Natural killer cell (primary cell): Measurements from ENCODE around the gene PHF20. TPM values are rescaled to one million over a fixed set of nuclear protein-coding genes. Genes with fewer than 3 reads are reported as not detected.

Experiments
- ATAC-seq, 3 donors: fragments of 150-1000 bp in 2 of 3; fragments of 200-7000 bp in 1 of 3; cut with Tn5 transposase; 1 replicate in 1 of 3; 2 replicates in 2 of 3; pipeline ENCODE4 v1.10.0; 2021; ENCODE audit warnings: mild to moderate bottlenecking in 2 of 3, moderate library complexity in 2 of 3
- DNase-seq, 2 donors: peaks; one replicate each; pipeline versions ENCODE4 v3.0.0 to v3.0.0-alpha.2; 2013 to 2021; ENCODE audit warnings: mixed read lengths in 1 of 2
- H3K27ac ChIP-seq: one replicate; pipeline ENCODE4 v1.5.1; 2013; ENCODE audit warnings: mild to moderate bottlenecking, low read length
- H3K27me3 ChIP-seq: one replicate; pipeline ENCODE4 v1.6.1; 2013; ENCODE audit warnings: low read length; ENCODE audit not compliant: control insufficient read depth, insufficient read depth
- H3K36me3 ChIP-seq: one replicate; pipeline ENCODE4 v1.6.1; 2013; ENCODE audit warnings: low read length; ENCODE audit not compliant: control insufficient read depth, insufficient read depth
- H3K4me1 ChIP-seq: one replicate; pipeline ENCODE4 v1.6.1; 2013; ENCODE audit warnings: low read length; ENCODE audit not compliant: control insufficient read depth, insufficient read depth
- H3K4me3 ChIP-seq: one replicate; pipeline ENCODE4 v1.5.1; 2013; ENCODE audit warnings: low read length
- H3K9me3 ChIP-seq: one replicate; pipeline ENCODE4 v1.6.1; 2013; ENCODE audit warnings: low read length; ENCODE audit not compliant: control insufficient read depth, insufficient read depth
- H3K27ac Mint-ChIP-seq, 2 donors: one replicate each; pipeline ENCODE4 v1.8.0; 2022; ENCODE audit warnings: mild to moderate bottlenecking in 2 of 2, mixed read lengths in 2 of 2, moderate library complexity in 1 of 2
- H3K27me3 Mint-ChIP-seq, 2 donors: one replicate each; pipeline ENCODE4 v1.8.0; 2022; ENCODE audit warnings: low read depth in 2 of 2, mixed read lengths in 2 of 2
- H3K36me3 Mint-ChIP-seq: one replicate; pipeline ENCODE4 v1.8.0; 2022; ENCODE audit warnings: mixed read lengths
- H3K4me1 Mint-ChIP-seq, 2 donors: one replicate each; pipeline ENCODE4 v1.8.0; 2022; ENCODE audit warnings: mixed read lengths in 2 of 2
- H3K4me3 Mint-ChIP-seq: one replicate; pipeline ENCODE4 v1.8.0; 2022; ENCODE audit warnings: mild to moderate bottlenecking, moderate library complexity, mixed read lengths
- H3K9me3 Mint-ChIP-seq, 2 donors: one replicate each; pipeline ENCODE4 v1.8.0; 2022; ENCODE audit warnings: mixed read lengths in 2 of 2
- CTCF ChIP-seq: fragments of 200-600 bp; IDR thresholded peaks from one replicate; pipeline ENCODE4 v1.8.0; 2022; ENCODE audit warnings: antibody characterized with exemption
- WGBS: methylation state at CpG from one replicate; pipeline ENCODE4 v1.1.7; 2013; ENCODE audit warnings: missing lambda C conversion rate; ENCODE audit not compliant: insufficient coverage; 5-methylcytosine and 5-hydroxymethylcytosine counted together
- intact Hi-C: fragments of 100-400 bp; cut with micrococcal nuclease; formaldehyde crosslinking; loops from one replicate; pipeline ENCODE4 v1.14.2; 2022
- total RNA-seq, 4 donors: library from RNA; stranded (reverse); fragments of 120-200 nt in 1 of 4; gene quantifications; one replicate each; pipeline versions ENCODE4 v1.2.3 to v1.2.4, GENCODE V29; 2013 to 2022

The PHF20 gene
- total RNA-seq, 3 donors from 2014 or later (not counting 1 experiment from before 2014, with no cell fraction given) = 151 to 165 (median 161) TPM

GRCh38 chr20:35968930-35969329, 197.1 kb downstream of the PHF20 start:
- ATAC-seq = no peak
- H3K9me3 Mint-ChIP-seq = no peaks in the 10 kb centered on the region
- Histone ChIP-seq H3K27ac (no peak overlapping the region), H3K4me3 (no peak overlapping the region), H3K36me3 (no peaks in the 10 kb centered on the region), H3K27me3 (no peaks in the 10 kb centered on the region), H3K9me3 (no peaks in the 10 kb centered on the region), H3K4me1 (no peaks in the 10 kb centered on the region)
- no peak for DNase-seq
- intact Hi-C loops = no loop called here
- WGBS = 75% methylated on average over 1 of the region's 1 CpG
- H3K4me1 Mint-ChIP-seq = no peaks in the 10 kb centered on the region
- no peaks in the 10 kb centered on the region for H3K36me3 Mint-ChIP-seq
- H3K27me3 Mint-ChIP-seq = peaks cover 0 to 5% of the 10 kb centered on the region in 2 donors
- TF ChIP-seq CTCF = no peak
- no peak overlapping the region for H3K27ac Mint-ChIP-seq
- no peak overlapping the region for H3K4me3 Mint-ChIP-seq

GRCh38 chr20:35971981-35972380, 200.2 kb downstream of the PHF20 start:
- H3K9me3 ChIP-seq = no peaks in the 10 kb centered on the region
- intact Hi-C loops = no loop called here
- H3K4me1 ChIP-seq = no peaks in the 10 kb centered on the region
- Mint-ChIP-seq H3K36me3 (no peaks in the 10 kb centered on the region), H3K4me1 (no peaks in the 10 kb centered on the region), H3K27me3 (peaks cover 0 to 3% of the 10 kb centered on the region in 2 donors), H3K9me3 (no peaks in the 10 kb centered on the region), H3K27ac (no peak overlapping the region), H3K4me3 (no peak overlapping the region)
- DNase-seq = no peak
- H3K4me3 ChIP-seq = no peak overlapping the region
- H3K36me3 ChIP-seq = no peaks in the 10 kb centered on the region
- WGBS = 89% methylated on average over 2 of the region's 2 CpGs
- no peak overlapping the region for H3K27ac ChIP-seq
- TF ChIP-seq CTCF = no peak
- ATAC-seq = no peak
- no peaks in the 10 kb centered on the region for H3K27me3 ChIP-seq

- H3K27me3 ChIP-seq = no peaks in the 10 kb centered on the region
- no peak overlapping the region for H3K4me3 Mint-ChIP-seq
- DNase-seq (no peak), ATAC-seq (no peak)
- H3K4me3 ChIP-seq = no peak overlapping the region
- H3K27ac ChIP-seq = no peak overlapping the region
- no peak for TF ChIP-seq CTCF
- no peaks in the 10 kb centered on the region for H3K4me1 ChIP-seq
- H3K9me3 ChIP-seq = no peaks in the 10 kb centered on the region
- intact Hi-C loops = no loop called here
- 79% methylated on average over 4 of the region's 4 CpGs for WGBS
- H3K27me3 Mint-ChIP-seq = peaks cover 0 to 3% of the 10 kb centered on the region in 2 donors
- no peaks in the 10 kb centered on the region for H3K9me3 Mint-ChIP-seq
- no peak overlapping the region for H3K27ac Mint-ChIP-seq
- no peaks in the 10 kb centered on the region for H3K36me3 Mint-ChIP-seq
- no peaks in the 10 kb centered on the region for H3K36me3 ChIP-seq
- no peaks in the 10 kb centered on the region for H3K4me1 Mint-ChIP-seq
Observed at GRCh38 chr20:35972462-35972861, 200.6 kb downstream of the PHF20 start.

- intact Hi-C loops = no loop called here
- H3K9me3 ChIP-seq = no peaks in the 10 kb centered on the region
- ATAC-seq (no peak), DNase-seq (no peak)
- no peaks in the 10 kb centered on the region for H3K36me3 Mint-ChIP-seq
- no peak overlapping the region for H3K4me3 ChIP-seq
- H3K27ac Mint-ChIP-seq = no peak overlapping the region
- no peak overlapping the region for H3K27ac ChIP-seq
- no peaks in the 10 kb centered on the region for H3K9me3 Mint-ChIP-seq
- H3K4me1 ChIP-seq = no peaks in the 10 kb centered on the region
- peaks cover 0 to 3% of the 10 kb centered on the region in 2 donors for H3K27me3 Mint-ChIP-seq
- H3K36me3 ChIP-seq = no peaks in the 10 kb centered on the region
- 78% methylated on average over 4 of the region's 4 CpGs for WGBS
- H3K4me3 Mint-ChIP-seq = no peak overlapping the region
- TF ChIP-seq CTCF = no peak
- H3K27me3 ChIP-seq = no peaks in the 10 kb centered on the region
- H3K4me1 Mint-ChIP-seq = no peaks in the 10 kb centered on the region
Observed at GRCh38 chr20:35974256-35974655, 202.4 kb downstream of the PHF20 start.
